NCI-H2081 (cell line): ENCODE measurements around the gene ACMSD.
A peak's percentile ranks its signal among the peaks of the same experiment; 100 is the strongest.
"Not testable (repeated sequence)": the region's sequence is repeated elsewhere in the genome, so short reads cannot be mapped to it uniquely, and the experiment has no call there.

Experiments used
- DNase-seq, 2 experiments: peaks; one replicate each; lab custom pipeline; 2025; lab: John Stamatoyannopoulos, UW

ACMSD gene

DNA sequence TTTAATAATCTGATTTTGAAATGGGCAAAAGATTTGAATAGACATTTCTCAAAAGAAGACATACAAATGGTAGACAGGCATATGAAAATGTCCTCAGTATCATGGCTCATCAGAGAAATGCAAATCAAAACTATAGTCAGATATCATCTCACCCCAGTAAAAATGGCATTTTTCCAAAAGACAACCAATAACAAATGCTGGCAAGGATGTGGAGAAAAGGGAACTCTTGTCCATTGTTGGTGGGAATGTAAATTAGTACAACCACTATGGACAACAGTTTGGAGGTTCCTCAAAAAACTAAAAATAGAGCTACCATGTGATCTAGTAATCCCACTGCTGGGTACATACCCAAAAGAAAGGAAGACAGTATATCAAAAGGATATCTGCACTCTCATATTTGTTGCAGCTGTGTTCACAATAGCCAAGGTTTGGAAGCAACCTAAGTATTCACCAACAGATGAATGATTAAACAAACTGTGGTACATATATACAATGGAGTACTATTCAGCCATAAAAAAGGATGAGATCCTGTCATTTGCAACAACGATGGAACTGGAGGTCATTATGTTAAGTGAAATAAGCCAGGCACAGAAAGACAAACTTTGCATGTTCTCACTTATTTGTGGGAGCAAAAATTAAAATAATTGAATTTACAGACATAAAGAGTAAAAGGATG is 69.2 kb downstream of the ACMSD start:
- DNase-seq: not testable (repeated sequence)

DNA sequence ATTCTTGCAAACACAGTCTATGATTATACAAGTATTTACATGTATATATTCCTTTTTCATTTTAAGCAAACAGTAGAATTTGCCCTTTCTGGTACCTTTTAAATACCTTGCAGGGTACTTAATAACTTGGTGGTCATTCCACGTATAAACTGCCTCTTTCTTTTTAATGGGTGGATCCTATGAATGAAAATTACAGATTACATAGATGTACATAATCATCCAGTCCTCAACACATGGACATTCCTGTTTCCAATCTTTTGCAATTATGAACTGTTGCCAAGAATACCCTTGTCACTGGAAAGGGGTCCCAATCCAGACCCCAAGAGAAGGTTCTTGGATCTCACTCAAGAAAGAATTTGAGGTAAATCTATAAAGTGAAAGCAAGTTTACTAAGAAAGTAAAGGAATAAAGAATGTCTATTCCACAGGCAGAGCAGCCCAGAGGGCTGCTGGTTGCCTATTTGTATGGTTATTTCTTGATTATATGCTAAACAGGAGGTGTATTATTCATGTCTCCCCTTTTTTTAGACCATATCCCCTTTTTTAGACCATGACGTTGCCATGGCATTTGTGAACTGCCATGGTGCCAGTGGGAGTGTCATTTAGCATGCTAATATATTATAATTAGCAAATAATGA is 72.5 kb downstream of the ACMSD start:
- DNase-seq: no peak

DNA sequence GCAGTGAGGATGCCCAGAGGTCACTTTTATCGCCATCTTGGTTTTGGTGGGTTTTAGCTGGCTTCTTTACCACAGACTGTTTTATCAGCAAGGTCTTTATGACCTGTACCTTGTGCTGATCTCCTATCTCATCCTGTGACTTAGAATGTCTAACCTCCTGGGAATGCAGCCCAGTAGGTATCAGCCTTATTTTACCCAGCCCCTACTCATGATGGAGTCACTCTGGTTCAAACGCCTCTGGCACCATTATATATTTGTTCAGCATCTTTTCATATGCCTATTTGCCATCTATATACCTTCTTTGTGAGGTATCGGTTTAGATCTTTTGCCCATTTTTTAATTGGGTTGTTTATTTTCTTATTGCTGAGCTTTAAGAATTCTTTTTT is 73.0 kb downstream of the ACMSD start:
- no peak for DNase-seq

DNA sequence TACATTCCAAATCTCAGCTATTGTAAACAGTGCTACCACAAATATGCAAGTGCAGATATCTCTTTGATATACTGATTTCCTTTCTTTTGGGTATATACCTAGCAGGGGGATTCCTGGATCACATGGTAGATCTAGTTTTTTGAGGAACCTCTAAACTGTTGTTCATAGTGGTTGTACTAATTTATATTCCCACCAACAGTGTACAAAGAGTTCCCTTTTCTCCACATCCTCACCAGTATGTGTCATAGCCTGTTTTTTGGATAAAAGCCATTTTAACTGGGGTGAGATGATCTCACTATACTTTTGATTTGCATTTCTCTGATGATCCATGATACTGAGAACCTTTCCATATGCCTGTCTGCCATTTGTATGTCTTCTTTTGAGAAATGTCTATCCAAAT is 73.9 kb downstream of the ACMSD start:
- no peak for DNase-seq

DNA sequence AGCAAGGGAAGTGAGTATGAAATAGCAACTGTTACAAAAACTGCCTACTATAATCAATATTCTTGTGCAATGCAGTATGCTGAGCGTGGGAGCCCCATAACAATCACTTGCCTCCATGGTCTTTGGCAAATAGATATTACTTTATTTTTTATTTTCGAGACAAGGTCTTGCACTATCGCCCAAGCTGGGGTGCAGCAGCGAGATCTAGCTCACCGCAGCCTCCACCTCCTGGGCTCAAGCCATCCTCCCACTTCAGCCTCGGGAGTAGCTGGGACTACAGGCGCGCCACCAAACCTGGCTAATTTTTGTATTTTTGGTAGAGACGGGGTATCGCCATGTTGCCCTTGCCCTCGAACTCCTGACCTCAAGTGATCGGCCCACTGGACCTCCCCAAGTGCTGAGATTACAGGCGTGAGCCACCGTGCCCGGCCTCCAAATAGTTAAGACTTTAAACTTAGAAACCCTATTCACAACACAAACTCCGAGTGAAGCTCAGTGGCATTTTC is 79.0 kb downstream of the ACMSD start:
- DNase-seq: no peak

DNA sequence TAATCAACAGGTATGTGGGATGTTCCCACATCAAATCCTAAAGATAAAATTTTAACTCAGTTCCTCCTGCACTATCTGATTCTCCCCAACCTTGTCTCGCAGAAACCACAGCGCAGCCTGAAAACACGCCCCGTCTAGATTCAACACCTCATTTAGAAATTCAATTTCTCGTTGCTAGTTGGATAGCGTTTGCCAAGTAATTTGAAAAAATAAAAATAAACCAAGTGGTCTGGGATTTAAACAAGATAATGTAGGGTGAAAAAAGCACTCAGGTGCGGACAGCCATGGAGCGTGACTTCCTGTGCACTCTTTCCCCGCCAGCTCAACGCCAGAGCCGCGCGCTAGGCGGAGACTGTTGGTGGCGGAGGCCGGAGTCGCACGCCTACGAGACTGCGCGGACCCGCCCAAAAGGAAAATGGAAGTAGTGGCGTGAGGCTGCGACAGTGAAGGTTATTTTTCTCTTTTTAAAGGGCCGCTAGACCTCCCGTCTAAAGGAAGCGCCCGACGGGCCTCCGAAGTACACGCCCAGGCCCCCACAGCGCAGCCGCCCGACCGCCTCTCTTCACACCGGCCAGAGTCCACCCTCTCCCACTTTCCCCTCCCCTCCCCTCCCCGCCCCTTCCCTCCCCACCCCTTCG is 79.6 kb downstream of the ACMSD start:
- peak; percentile 95 to 97 for DNase-seq

DNA sequence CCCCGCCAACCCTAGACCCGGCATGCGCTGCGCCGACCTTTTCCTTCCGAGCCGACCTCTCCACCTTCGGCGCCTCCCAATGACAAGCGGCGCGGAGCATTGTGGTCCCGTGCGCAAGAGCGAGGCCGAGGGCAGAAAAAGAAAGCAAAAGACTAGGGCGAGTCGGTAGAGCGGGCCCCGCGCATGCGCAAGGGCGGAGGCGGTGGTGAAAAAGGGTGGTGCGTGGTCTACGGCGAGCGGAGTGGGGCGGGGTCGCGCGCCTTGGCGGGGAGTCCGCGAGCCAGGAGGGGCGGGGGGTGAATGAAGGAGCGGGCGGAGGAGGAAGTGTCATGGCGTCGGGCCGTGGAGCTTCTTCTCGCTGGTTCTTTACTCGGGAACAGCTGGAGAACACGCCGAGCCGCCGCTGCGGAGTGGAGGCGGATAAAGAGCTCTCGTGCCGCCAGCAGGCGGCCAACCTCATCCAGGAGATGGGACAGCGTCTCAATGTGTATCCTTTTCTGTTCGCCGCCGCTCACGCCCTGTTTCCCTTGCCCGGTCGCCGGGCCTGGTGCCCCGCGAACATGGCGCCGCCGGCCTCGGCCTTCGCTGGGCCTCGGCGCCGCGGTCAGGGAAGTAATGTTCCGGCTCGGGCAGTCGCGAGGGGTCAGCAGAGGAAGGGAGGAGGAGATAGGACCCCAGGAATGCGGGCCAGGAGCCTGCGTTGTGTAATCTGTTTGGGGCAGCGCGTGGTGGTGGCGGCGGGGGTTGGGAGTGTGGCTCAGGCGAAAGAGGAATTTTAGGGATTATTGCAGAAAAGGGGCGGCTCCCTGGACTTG is 80.3 kb downstream of the ACMSD start, which contains the start of gene CCNT2:
CCNT2 (plus strand) TSS at position 297 of the 815 bp plus-strand sequence; CDS start at position 330, 33 bp downstream.
- peak; percentile 98 for DNase-seq

DNA sequence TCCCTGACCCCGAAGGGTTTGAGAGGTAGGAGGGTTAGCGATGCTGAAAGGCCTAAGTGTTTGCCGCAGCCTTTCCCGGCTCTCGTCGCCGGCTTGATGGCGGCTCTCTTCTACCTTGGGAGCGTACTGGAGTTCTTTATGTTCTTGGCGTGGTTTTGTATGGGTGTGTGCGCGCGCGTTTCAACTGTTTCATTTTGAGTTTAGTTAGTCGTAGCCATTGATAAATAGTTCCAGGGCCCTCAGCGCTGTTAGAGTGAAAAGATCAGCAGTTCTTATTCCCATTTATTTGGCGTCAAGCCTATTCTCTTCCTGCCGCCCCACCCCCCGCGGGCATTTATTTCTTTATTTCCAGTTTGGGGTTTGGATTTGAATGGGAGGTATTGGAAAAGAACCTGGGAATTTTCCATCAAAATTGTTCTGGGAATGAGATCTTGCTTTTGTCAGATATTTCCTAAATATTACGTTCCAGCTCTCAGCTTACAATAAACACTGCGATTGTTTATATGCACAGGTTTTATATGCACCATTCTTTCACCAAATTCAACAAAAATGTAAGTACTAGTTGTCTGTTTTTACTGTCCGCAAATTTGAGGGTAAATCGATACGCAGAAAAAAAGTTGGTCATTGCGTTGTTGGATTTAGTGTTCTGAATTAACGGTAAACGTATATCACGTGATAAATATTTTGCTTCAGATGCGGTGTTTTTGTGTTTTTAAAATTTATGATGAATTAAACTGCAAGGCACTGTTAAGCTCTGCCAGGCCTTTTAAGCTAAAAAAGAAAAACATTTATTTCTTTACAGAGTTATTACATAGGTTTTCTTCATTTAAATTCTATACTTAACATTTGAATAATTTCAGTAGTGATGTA is 81.2 kb downstream of the ACMSD start:
- DNase-seq: peak; percentile 4 to 39

DNA sequence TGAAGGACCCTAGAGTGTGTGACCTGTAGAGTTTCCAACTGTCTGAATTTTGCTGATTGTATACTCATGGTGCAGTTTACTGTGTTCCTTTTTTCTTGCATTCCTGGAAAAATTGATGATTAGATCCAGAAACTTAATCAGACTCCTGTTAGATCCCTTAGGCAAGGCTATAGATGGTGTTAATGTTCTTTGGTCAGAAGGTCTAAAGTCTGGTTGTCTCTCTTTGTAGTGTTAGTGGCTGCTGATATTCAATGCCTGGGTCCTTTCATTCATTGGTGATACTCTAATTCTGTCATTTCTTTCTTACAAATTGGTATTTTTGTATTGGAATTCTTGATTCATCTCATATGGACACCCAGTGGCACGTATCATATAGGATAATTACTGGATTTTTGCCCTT is 86.5 kb downstream of the ACMSD start:
- no peak for DNase-seq

DNA sequence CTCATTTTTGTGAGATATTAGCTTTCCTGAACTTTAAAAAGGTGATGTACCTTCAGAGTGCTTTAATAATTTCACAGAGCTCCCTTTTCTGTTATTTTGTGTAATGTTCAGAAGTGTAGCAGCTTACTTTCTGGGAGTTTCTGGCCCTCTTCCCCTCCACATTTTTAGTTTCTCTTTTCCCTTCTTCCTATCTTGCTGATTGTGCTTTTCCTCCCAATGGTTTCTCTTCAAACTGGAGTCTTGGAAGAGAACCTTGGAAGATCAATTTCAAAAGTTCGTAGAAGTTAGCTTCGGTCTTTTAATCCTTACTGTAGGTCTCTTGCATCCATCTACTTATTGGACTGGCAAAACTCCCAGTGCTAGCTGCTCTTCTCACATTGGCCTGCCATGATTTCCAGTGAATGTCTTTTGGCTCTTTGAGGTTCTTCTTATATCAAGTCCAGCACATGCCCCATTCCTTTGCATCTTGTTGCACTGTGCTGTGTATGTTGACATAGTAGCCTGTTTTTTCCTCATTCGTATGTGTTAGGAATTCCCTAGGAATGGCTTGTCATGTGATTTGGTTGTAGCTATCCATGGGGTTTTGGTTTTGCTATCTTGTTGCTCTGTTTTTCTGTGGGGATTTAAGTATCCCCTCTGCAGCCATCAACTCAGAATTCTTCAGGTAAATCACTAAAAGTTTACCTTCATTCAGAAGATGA is 88.0 kb downstream of the ACMSD start:
- no peak for DNase-seq

DNA sequence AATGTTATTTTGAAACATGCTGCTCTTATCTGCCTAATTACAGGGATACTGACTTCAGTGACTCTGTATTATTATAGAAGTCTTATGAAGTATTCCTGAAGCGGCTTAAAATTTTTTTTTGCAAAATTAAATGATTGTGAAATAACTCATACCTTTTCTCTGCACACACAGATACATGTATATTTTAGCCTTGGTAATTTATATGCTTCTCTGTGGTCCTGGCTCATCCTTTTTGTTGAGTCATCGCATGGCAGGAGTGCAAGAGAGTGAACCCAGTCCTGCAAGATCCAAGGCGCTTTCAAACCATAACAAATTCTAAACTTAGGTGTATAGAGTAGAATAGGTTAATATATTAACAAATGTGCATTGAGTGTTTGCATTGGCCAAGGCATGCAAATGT is 88.8 kb downstream of the ACMSD start:
- no peak for DNase-seq

DNA sequence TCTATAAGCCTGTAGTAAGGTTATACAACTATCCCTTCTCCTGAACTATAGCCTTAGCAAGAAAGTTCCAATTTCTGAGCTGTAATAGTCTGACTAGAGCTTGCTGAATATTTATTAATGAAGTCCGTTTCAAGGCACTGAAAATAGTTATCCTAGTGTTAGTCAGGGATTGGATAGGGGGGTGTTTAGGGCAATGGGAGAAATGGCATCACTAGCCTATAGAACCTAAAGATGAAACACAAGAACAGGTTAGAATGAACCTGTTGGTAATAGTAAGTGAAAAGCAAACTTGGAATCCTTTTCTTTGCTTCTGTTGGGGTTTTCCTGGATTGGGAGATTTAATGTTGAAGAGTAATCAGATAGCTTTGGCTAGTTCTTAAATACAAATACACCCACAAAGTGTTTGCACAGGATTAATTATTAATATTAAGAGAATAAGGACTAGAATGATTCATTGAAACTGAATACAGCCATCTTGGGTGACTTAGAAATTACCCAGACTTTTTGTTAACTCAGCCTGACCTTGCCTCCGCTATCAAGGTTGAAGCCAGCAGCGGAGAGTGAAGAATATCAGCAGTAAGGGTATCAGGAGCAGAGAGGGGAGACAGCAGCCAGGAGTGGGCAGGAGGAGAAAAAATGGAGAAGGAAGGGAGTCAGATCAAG is 94.6 kb downstream of the ACMSD start:
- no peak for DNase-seq

DNA sequence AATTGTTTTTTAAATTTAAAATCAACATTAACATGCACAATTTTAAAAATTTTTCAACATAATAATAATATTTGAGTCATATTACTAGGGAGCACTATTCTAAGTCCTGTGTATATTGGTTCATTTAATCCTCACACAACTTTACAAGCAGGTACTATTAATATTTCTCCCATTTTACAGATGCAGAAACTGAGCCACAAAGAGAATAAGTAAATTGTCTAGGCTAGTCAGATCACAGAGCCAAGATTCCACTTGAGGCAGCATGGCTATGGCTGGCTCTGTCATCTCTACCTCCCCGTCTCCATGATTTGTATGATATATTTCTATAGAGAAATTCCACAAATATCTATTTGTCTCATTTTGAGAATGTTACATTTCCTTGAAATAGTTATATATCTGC is 95.3 kb downstream of the ACMSD start:
- DNase-seq: no peak

DNA sequence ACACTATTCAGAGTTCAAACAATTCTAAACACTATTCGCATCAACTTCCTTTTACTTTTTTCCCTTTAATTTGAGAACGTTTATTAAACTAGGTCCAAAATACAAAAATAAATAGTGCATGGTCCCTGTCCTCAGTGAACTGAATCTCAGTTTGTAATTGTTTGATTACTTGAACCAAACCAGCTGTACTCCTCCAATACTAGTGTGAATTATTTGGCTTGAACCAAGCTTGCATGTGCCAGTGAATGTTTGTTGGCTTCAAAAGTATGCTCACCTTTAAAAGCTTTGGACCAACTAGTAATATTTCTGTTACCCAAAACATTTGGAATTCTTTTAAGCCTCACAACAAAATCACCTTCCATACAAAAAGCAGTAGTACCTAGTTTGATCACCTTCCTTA is 95.7 kb downstream of the ACMSD start:
- no peak for DNase-seq

DNA sequence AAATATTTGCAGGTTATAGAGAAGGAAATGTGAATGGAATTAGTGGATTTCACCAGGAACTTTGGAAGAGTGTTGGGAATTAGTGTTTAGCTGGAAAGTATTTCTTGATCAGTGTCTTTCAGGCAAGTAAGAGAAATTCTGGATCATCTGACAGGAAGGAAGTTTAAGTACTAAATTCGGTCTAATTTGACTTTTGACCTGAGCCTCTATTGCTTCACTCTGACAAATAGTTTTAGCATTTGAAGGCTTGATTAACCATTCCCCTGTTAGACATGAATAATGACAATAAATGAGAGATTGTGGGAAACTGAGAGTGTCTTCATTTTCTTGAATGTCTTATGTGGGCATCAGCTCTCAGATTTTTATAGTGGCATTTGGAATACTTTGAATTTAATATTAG is 96.2 kb downstream of the ACMSD start:
- DNase-seq: no peak

DNA sequence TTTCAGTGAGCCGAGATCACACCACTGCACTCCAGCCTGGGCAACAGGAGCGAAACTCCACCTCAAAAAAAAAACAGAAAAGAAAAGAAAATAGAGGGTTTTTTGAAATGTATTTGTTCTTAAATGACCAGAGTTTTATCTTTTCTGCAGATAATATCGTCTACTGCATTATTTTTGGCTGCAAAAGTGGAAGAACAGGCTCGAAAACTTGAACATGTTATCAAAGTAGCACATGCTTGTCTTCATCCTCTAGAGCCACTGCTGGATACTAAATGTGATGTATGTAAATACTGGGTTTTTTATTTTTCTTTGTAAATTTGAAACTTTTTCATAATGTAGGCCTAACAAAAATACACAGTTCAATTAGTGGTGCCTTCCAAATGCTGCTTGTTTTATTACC is 98.3 kb downstream of the ACMSD start:
- no peak for DNase-seq

DNA sequence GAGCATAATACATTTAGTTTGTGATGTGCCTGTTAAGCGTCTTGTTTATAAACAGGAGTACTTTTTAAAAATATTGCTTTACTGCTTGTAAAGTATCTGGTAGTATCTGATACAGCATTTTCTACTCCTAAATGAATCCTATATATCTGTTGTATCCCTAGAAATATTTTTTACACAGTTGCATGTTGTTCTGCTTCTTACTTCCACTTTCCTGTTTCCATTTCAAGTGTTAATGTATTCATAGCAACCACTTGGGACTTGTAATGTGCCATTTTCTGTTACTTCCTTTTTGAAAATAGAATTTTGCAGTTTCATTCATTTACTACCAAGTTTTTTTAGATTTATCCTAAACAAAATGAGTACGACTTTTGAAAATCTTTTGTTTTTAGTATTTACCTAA is 105.1 kb downstream of the ACMSD start:
- no peak for DNase-seq

DNA sequence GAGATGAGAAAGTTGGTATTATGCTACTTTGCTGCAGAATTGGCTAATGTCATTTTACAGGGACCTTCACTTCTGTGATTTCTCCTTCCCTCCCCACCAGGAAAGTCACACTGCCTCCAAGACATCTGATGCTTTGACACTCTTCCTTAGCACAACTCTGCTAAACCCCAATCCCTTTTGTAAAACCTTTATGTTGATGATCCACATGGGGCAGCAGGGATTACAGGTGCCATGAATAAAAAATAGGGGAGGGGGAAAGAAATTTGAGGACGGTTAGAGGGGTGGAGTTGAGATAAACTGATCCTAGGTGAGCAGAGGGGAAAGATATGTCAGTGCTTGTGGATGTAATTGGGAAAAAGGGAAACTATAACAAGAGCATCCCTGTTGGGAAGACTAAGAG is 106.6 kb downstream of the ACMSD start:
- no peak for DNase-seq

DNA sequence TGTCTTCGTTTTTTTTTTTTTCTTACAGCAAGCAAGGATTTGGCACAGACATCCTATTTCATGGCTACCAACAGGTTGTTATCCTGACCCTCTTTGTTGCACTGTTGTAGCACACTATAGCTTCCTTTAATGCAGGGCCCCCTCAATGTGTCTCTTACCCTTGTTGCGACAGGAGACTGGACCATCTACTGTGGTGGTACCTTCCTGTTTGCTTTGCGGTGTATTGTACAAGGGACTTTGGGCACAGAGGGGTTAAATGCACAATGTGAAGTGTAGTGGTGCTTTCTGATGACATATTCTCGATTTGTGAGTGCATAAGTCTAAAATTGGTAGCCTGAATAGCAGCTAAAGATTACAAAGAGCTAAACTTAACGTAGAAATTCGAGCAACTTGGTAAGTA is 107.7 kb downstream of the ACMSD start:
- no peak for DNase-seq
